LNCAP (cell line): ENCODE measurements around the gene MRPL4.

Experiments
- CTCF ChIP-seq: fragments of 450-650 bp; IDR thresholded peaks from 2 replicates; pipeline ENCODE4 v1.5.1; 2017; ENCODE audit warnings: mild to moderate bottlenecking

The MRPL4 gene

GRCh38 chr19:10230861-10231611 is 21.0 kb upstream of the MRPL4 start, which contains the start of gene S1PR2:
Gene S1PR2 (minus strand): TSS chr19:10231331. CDS start chr19:10224905, 6,426 bp downstream.
- no peak for TF ChIP-seq CTCF

- TF ChIP-seq CTCF, result no peak
Observed at GRCh38 chr19:10231612-10232228, 20.3 kb upstream of the MRPL4 start.

GRCh38 chr19:10233946-10234345 is 18.1 kb upstream of the MRPL4 start:
- no peak for TF ChIP-seq CTCF

GRCh38 chr19:10235003-10235402 is 17.0 kb upstream of the MRPL4 start:
- TF ChIP-seq CTCF, result no peak

GRCh38 chr19:10237702-10238101 is 14.3 kb upstream of the MRPL4 start:
- TF ChIP-seq CTCF, result no peak

GRCh38 chr19:10238172-10238783 is 13.7 kb upstream of the MRPL4 start:
- TF ChIP-seq CTCF, result no peak

- no peak for TF ChIP-seq CTCF
Observed at GRCh38 chr19:10243606-10244005, 8.4 kb upstream of the MRPL4 start.
